Activated CD4-positive, alpha-beta T cell treated with anti-CD3 and anti-CD28 coated beads, Interleukin-2, Interleukin-4, amounts not matched to agents 100 ng/mL and 50 ng/mL, durations not matched to agents 16 hours and 8 hours (primary cell): ENCODE data around the gene SLC35B4.
A peak's percentile ranks its signal among the peaks of the same experiment; 100 is the strongest.

ENCODE experiments used
- DNase-seq: peaks from one replicate; pipeline ENCODE4 v3.0.0-alpha.2; 2020; ENCODE audit warnings: low spot score

The SLC35B4 gene

GRCh38 chr7:134316539-134317344, at the start of gene SLC35B4:
SLC35B4 (minus strand) TSS chr7:134316930; CDS start chr7:134316751, 179 bp downstream.
- peak; percentile 98 for DNase-seq

GRCh38 chr7:134366481-134366880, 49.8 kb upstream of the SLC35B4 start:
- no peak for DNase-seq

GRCh38 chr7:134365341-134366054, 48.8 kb upstream of the SLC35B4 start:
- DNase-seq: no peak

- no peak for DNase-seq
These were observed 47.9 kb upstream of the SLC35B4 start for GRCh38 chr7:134364619-134365037.

- no peak for DNase-seq
These were observed 46.1 kb upstream of the SLC35B4 start for GRCh38 chr7:134362587-134363483.

- DNase-seq: no peak
These were observed 43.2 kb upstream of the SLC35B4 start for GRCh38 chr7:134359787-134360432.

- DNase-seq: no peak
These were observed 40.8 kb upstream of the SLC35B4 start for GRCh38 chr7:134357486-134357885.

GRCh38 chr7:134356421-134356936, 39.7 kb upstream of the SLC35B4 start:
- no peak for DNase-seq

GRCh38 chr7:134355927-134356326, 39.2 kb upstream of the SLC35B4 start:
- DNase-seq: no peak

- DNase-seq: no peak
These were observed 38.3 kb upstream of the SLC35B4 start for GRCh38 chr7:134355004-134355525.

GRCh38 chr7:134353411-134353810, 36.7 kb upstream of the SLC35B4 start:
- DNase-seq: no peak

- no peak for DNase-seq
These were observed 34.7 kb upstream of the SLC35B4 start for GRCh38 chr7:134351424-134351823.

GRCh38 chr7:134350709-134351108, 34.0 kb upstream of the SLC35B4 start:
- DNase-seq: no peak

GRCh38 chr7:134347567-134347966, 30.8 kb upstream of the SLC35B4 start:
- DNase-seq: no peak

- no peak for DNase-seq
These were observed 27.1 kb upstream of the SLC35B4 start for GRCh38 chr7:134343796-134344195.

- no peak for DNase-seq
These were observed 26.4 kb upstream of the SLC35B4 start for GRCh38 chr7:134343136-134343535.

- no peak for DNase-seq
These were observed 22.7 kb upstream of the SLC35B4 start for GRCh38 chr7:134339475-134339874.

GRCh38 chr7:134337980-134338379, 21.2 kb upstream of the SLC35B4 start:
- DNase-seq: no peak

- peak; percentile 9 for DNase-seq
These were observed 17.7 kb upstream of the SLC35B4 start for GRCh38 chr7:134334408-134334807.

GRCh38 chr7:134333943-134334342, 17.2 kb upstream of the SLC35B4 start:
- no peak for DNase-seq

- DNase-seq: no peak
These were observed 16.2 kb upstream of the SLC35B4 start for GRCh38 chr7:134332892-134333291.
